GM15510 (cell line): ENCODE measurements around the gene SLAMF7.

Source experiments
- POLR2A ChIP-seq: IDR thresholded peaks from 3 replicates; pipeline ENCODE4 v1.6.1; 2011; ENCODE audit warnings: borderline replicate concordance; ENCODE audit not compliant: insufficient read length; ENCODE audit errors: extremely low read depth

SLAMF7 gene

GRCh38 chr1:160739098-160739511, at the start of gene SLAMF7:
Gene SLAMF7 (plus strand): TSS chr1:160739247. CDS start chr1:160739302, 55 bp downstream.
- peak; percentile 78 for TF ChIP-seq POLR2A

GRCh38 chr1:160702100-160702499, 36.9 kb upstream of the SLAMF7 start:
- peak; percentile 27 for TF ChIP-seq POLR2A

- no peak for TF ChIP-seq POLR2A
These were observed 34.8 kb upstream of the SLAMF7 start for GRCh38 chr1:160704250-160704649.

- no peak for TF ChIP-seq POLR2A
These were observed 33.3 kb upstream of the SLAMF7 start for GRCh38 chr1:160705742-160706141.

- TF ChIP-seq POLR2A: no peak
These were observed 32.4 kb upstream of the SLAMF7 start for GRCh38 chr1:160706526-160707235.

- peak; percentile 30 for TF ChIP-seq POLR2A
These were observed 31.6 kb upstream of the SLAMF7 start for GRCh38 chr1:160707236-160708064.

GRCh38 chr1:160708118-160708517, 30.9 kb upstream of the SLAMF7 start:
- peak; percentile 11 for TF ChIP-seq POLR2A

- TF ChIP-seq POLR2A: peak; percentile 61
These were observed 30.2 kb upstream of the SLAMF7 start for GRCh38 chr1:160708801-160709200.

- no peak for TF ChIP-seq POLR2A
These were observed 29.3 kb upstream of the SLAMF7 start for GRCh38 chr1:160709715-160710114.

GRCh38 chr1:160710517-160711252, 28.4 kb upstream of the SLAMF7 start:
- no peak for TF ChIP-seq POLR2A

- no peak for TF ChIP-seq POLR2A
These were observed 27.8 kb upstream of the SLAMF7 start for GRCh38 chr1:160711276-160711601.

- TF ChIP-seq POLR2A: peak; percentile 62
These were observed 27.3 kb upstream of the SLAMF7 start, which contains the start of gene CD48 for GRCh38 chr1:160711602-160712311. Gene CD48 (minus strand): TSS chr1:160711822. CDS start chr1:160711763, 59 bp downstream.

GRCh38 chr1:160712525-160713080, 26.4 kb upstream of the SLAMF7 start:
- peak; percentile 34 for TF ChIP-seq POLR2A

GRCh38 chr1:160713161-160713560, 25.9 kb upstream of the SLAMF7 start:
- TF ChIP-seq POLR2A: no peak

GRCh38 chr1:160716013-160716412, 23.0 kb upstream of the SLAMF7 start:
- TF ChIP-seq POLR2A: no peak

GRCh38 chr1:160717306-160717705, 21.7 kb upstream of the SLAMF7 start:
- no peak for TF ChIP-seq POLR2A
